ENCODE results near the gene WRNIP1. TPM values are rescaled to one million over a fixed set of nuclear protein-coding genes. Genes with fewer than 3 reads are reported as not detected.
A peak's percentile ranks its signal among the peaks of the same experiment; 100 is the strongest.

Gene WRNIP1
- total RNA-seq, 2 experiments from 2014 or later: 47.6 to 47.8 TPM

GRCh38 chr6:2764610-2765165 is 505 bp upstream of the WRNIP1 start:
- Mint-ChIP-seq H3K36me3 (peaks cover 16% of the 10 kb centered on the region), H3K27ac (peak overlapping the region; percentile 97), H3K9me3 (no peaks in the 10 kb centered on the region), H3K27me3 (no peaks in the 10 kb centered on the region), H3K4me1 (peaks cover 37% of the 10 kb centered on the region), H3K4me3 (peak overlapping the region; percentile 88)
- DNase-seq: peak; percentile 64

- peaks cover 41% of the 10 kb centered on the region for H3K4me1 Mint-ChIP-seq
- peak overlapping the region; percentile 86 for H3K27ac Mint-ChIP-seq
- DNase-seq: peak; percentile 66
- no peaks in the 10 kb centered on the region for H3K9me3 Mint-ChIP-seq
- peak overlapping the region; percentile 85 for H3K4me3 Mint-ChIP-seq
- H3K27me3 Mint-ChIP-seq: no peaks in the 10 kb centered on the region
- peaks cover 25% of the 10 kb centered on the region for H3K36me3 Mint-ChIP-seq
Measured at GRCh38 chr6:2765896-2766766, 938 bp downstream of the WRNIP1 start.

GRCh38 chr6:2766767-2767656 is 1.8 kb downstream of the WRNIP1 start:
- H3K36me3 Mint-ChIP-seq: peaks cover 28% of the 10 kb centered on the region
- peak overlapping the region; percentile 86 for H3K27ac Mint-ChIP-seq
- H3K9me3 Mint-ChIP-seq: no peaks in the 10 kb centered on the region
- DNase-seq: no peak
- no peaks in the 10 kb centered on the region for H3K27me3 Mint-ChIP-seq
- H3K4me1 Mint-ChIP-seq: peaks cover 43% of the 10 kb centered on the region
- H3K4me3 Mint-ChIP-seq: peak overlapping the region; percentile 85

GRCh38 chr6:2767657-2768524 is 2.7 kb downstream of the WRNIP1 start:
- Mint-ChIP-seq H3K27me3 (no peaks in the 10 kb centered on the region), H3K27ac (no peak overlapping the region), H3K36me3 (peaks cover 29% of the 10 kb centered on the region), H3K9me3 (no peaks in the 10 kb centered on the region), H3K4me3 (peak overlapping the region; percentile 85), H3K4me1 (peaks cover 44% of the 10 kb centered on the region)
- DNase-seq: no peak

GRCh38 chr6:2768696-2769095 is 3.5 kb downstream of the WRNIP1 start:
- Mint-ChIP-seq H3K27ac (no peak overlapping the region), H3K4me1 (peaks cover 51% of the 10 kb centered on the region), H3K9me3 (no peaks in the 10 kb centered on the region), H3K27me3 (no peaks in the 10 kb centered on the region), H3K4me3 (peak overlapping the region; percentile 85), H3K36me3 (peaks cover 35% of the 10 kb centered on the region)
- DNase-seq: no peak

- no peaks in the 10 kb centered on the region for H3K9me3 Mint-ChIP-seq
- no peaks in the 10 kb centered on the region for H3K27me3 Mint-ChIP-seq
- H3K4me1 Mint-ChIP-seq: peaks cover 53% of the 10 kb centered on the region
- no peak for DNase-seq
- no peak overlapping the region for H3K27ac Mint-ChIP-seq
- H3K4me3 Mint-ChIP-seq: no peak overlapping the region
- peaks cover 38% of the 10 kb centered on the region for H3K36me3 Mint-ChIP-seq
Measured at GRCh38 chr6:2770171-2770570, 5.0 kb downstream of the WRNIP1 start.

GRCh38 chr6:2771079-2771478 is 5.9 kb downstream of the WRNIP1 start:
- Mint-ChIP-seq H3K27me3 (no peaks in the 10 kb centered on the region), H3K9me3 (no peaks in the 10 kb centered on the region), H3K4me1 (peaks cover 54% of the 10 kb centered on the region), H3K36me3 (peaks cover 38% of the 10 kb centered on the region), H3K27ac (no peak overlapping the region), H3K4me3 (no peak overlapping the region)
- no peak for DNase-seq

- H3K9me3 Mint-ChIP-seq: no peaks in the 10 kb centered on the region
- DNase-seq: no peak
- H3K4me3 Mint-ChIP-seq: no peak overlapping the region
- H3K27me3 Mint-ChIP-seq: no peaks in the 10 kb centered on the region
- H3K4me1 Mint-ChIP-seq: peaks cover 58% of the 10 kb centered on the region
- peaks cover 36% of the 10 kb centered on the region for H3K36me3 Mint-ChIP-seq
- H3K27ac Mint-ChIP-seq: no peak overlapping the region
Measured at GRCh38 chr6:2772840-2773239, 7.6 kb downstream of the WRNIP1 start.

- no peak for DNase-seq
- H3K4me3 Mint-ChIP-seq: no peak overlapping the region
- peaks cover 33% of the 10 kb centered on the region for H3K36me3 Mint-ChIP-seq
- no peaks in the 10 kb centered on the region for H3K9me3 Mint-ChIP-seq
- peaks cover 53% of the 10 kb centered on the region for H3K4me1 Mint-ChIP-seq
- no peak overlapping the region for H3K27ac Mint-ChIP-seq
- H3K27me3 Mint-ChIP-seq: no peaks in the 10 kb centered on the region
Measured at GRCh38 chr6:2773449-2773848, 8.3 kb downstream of the WRNIP1 start.

- H3K4me3 Mint-ChIP-seq: no peak overlapping the region
- peaks cover 46% of the 10 kb centered on the region for H3K4me1 Mint-ChIP-seq
- no peak overlapping the region for H3K27ac Mint-ChIP-seq
- DNase-seq: no peak
- H3K9me3 Mint-ChIP-seq: no peaks in the 10 kb centered on the region
- H3K36me3 Mint-ChIP-seq: peaks cover 26% of the 10 kb centered on the region
- H3K27me3 Mint-ChIP-seq: no peaks in the 10 kb centered on the region
Measured at GRCh38 chr6:2775003-2775402, 9.8 kb downstream of the WRNIP1 start.

GRCh38 chr6:2777249-2777648 is 12.1 kb downstream of the WRNIP1 start:
- Mint-ChIP-seq H3K27me3 (no peaks in the 10 kb centered on the region), H3K4me3 (no peak overlapping the region), H3K36me3 (peaks cover 26% of the 10 kb centered on the region), H3K9me3 (no peaks in the 10 kb centered on the region), H3K4me1 (peaks cover 32% of the 10 kb centered on the region), H3K27ac (no peak overlapping the region)
- no peak for DNase-seq

GRCh38 chr6:2780102-2780737 is 15.0 kb downstream of the WRNIP1 start:
- Mint-ChIP-seq H3K4me3 (no peak overlapping the region), H3K27ac (no peak overlapping the region), H3K27me3 (no peaks in the 10 kb centered on the region), H3K36me3 (peaks cover 28% of the 10 kb centered on the region), H3K9me3 (no peaks in the 10 kb centered on the region), H3K4me1 (peaks cover 22% of the 10 kb centered on the region)
- no peak for DNase-seq

- no peak overlapping the region for H3K4me3 Mint-ChIP-seq
- H3K9me3 Mint-ChIP-seq: no peaks in the 10 kb centered on the region
- H3K36me3 Mint-ChIP-seq: peaks cover 26% of the 10 kb centered on the region
- no peak overlapping the region for H3K27ac Mint-ChIP-seq
- H3K27me3 Mint-ChIP-seq: no peaks in the 10 kb centered on the region
- H3K4me1 Mint-ChIP-seq: peaks cover 18% of the 10 kb centered on the region
- no peak for DNase-seq
Measured at GRCh38 chr6:2781685-2782355, 16.6 kb downstream of the WRNIP1 start.

GRCh38 chr6:2782356-2782708 is 17.1 kb downstream of the WRNIP1 start:
- DNase-seq: no peak
- H3K27ac Mint-ChIP-seq: no peak overlapping the region
- H3K9me3 Mint-ChIP-seq: no peaks in the 10 kb centered on the region
- peaks cover 30% of the 10 kb centered on the region for H3K36me3 Mint-ChIP-seq
- no peak overlapping the region for H3K4me3 Mint-ChIP-seq
- peaks cover 16% of the 10 kb centered on the region for H3K4me1 Mint-ChIP-seq
- no peaks in the 10 kb centered on the region for H3K27me3 Mint-ChIP-seq

Data from activated naive CD8-positive, alpha-beta T cell treated with anti-CD3 and anti-CD28 coated beads for 36 hours (primary cell).